Loucy (cell line): ENCODE measurements around the gene UPF1.

ENCODE experiments used
- H2AFZ ChIP-seq: fragments of 200-600 bp; sonication (generic); 2 replicates; pipeline ENCODE4 v1.6.0; 2016; ENCODE audit warnings: antibody characterized with exemption, mild to moderate bottlenecking, low read length, moderate library complexity
- H3F3A ChIP-seq: fragments of 200-600 bp; 2 replicates; pipeline ENCODE4 v1.6.0; 2016; ENCODE audit warnings: antibody characterized with exemption, low read depth, mild to moderate bottlenecking
- H3K27me3 ChIP-seq: fragments of 200-600 bp; sonication (generic); 2 replicates; pipeline ENCODE4 v1.6.1; 2014; ENCODE audit warnings: low read length, mild to moderate bottlenecking; ENCODE audit not compliant: insufficient read depth, poor library complexity, severe bottlenecking
- H3K36me3 ChIP-seq: fragments of 200-600 bp; sonication (generic); 2 replicates; pipeline ENCODE4 v1.6.1; 2016; ENCODE audit warnings: low read length; ENCODE audit not compliant: insufficient read depth
- H3K4me1 ChIP-seq: fragments of 200-600 bp; sonication (generic); 2 replicates; pipeline ENCODE4 v1.5.1; 2014; ENCODE audit warnings: low read length, mild to moderate bottlenecking; ENCODE audit not compliant: insufficient read depth, poor library complexity, severe bottlenecking
- H3K4me2 ChIP-seq: fragments of 200-600 bp; sonication (generic); 2 replicates; pipeline ENCODE4 v1.6.0; 2014; ENCODE audit warnings: antibody characterized with exemption, low read length, low read depth, mild to moderate bottlenecking; ENCODE audit not compliant: poor library complexity, severe bottlenecking
- H3K4me3 ChIP-seq: fragments of 200-600 bp; sonication (generic); 2 replicates; pipeline ENCODE4 v1.5.1; 2014; ENCODE audit warnings: low read length, mild to moderate bottlenecking, mixed read lengths; ENCODE audit not compliant: poor library complexity, severe bottlenecking
- H3K79me2 ChIP-seq: fragments of 200-600 bp; sonication (generic); 2 replicates; pipeline ENCODE4 v1.6.1; 2014; ENCODE audit warnings: low read length; ENCODE audit not compliant: insufficient read depth
- H3K9ac ChIP-seq: fragments of 200-600 bp; sonication (generic); 2 replicates; pipeline ENCODE4 v1.6.0; 2014; ENCODE audit warnings: mild to moderate bottlenecking, low read depth, low read length, moderate library complexity; ENCODE audit not compliant: poor library complexity, severe bottlenecking
- H3K9me2 ChIP-seq: fragments of 200-600 bp; sonication (generic); replicated peaks from 2 replicates; pipeline ENCODE4 v1.6.1; 2016; ENCODE audit warnings: low read depth, low read length, mixed read lengths
- H3K9me3 ChIP-seq: fragments of 200-600 bp; sonication (generic); 2 replicates; pipeline ENCODE4 v1.6.1; 2014; ENCODE audit warnings: mild to moderate bottlenecking, antibody characterized with exemption, low read length, low read depth; ENCODE audit not compliant: insufficient read depth
- H4K20me1 ChIP-seq: fragments of 200-600 bp; sonication (generic); 2 replicates; pipeline ENCODE4 v1.6.0; 2014; ENCODE audit warnings: antibody characterized with exemption, low read length, mild to moderate bottlenecking; ENCODE audit not compliant: insufficient read depth, poor library complexity, severe bottlenecking
- EZH2phosphoT487 ChIP-seq: fragments of 200-600 bp; IDR thresholded peaks from 2 replicates; pipeline ENCODE4 v1.6.1; 2018; ENCODE audit warnings: antibody characterized with exemption, mild to moderate bottlenecking, moderate library complexity, borderline replicate concordance
- TF ChIP-seq, protein P1 (sequence below): fragments of 200-600 bp; sonication (generic); conservative IDR thresholded peaks from 2 replicates; pipeline ENCODE4 v1.5.1; 2014; ENCODE audit warnings: mild to moderate bottlenecking, antibody characterized with exemption, low read length

The UPF1 gene

GRCh38 chr19:18903156-18904037 lies 71.6 kb downstream of the UPF1 start:
- Histone ChIP-seq H3K36me3 (no peaks in the 10 kb centered on the region; the same call in 1 of the 2 replicates), H3K9me3 (no peaks in the 10 kb centered on the region)
- TF ChIP-seq, protein P1, sequence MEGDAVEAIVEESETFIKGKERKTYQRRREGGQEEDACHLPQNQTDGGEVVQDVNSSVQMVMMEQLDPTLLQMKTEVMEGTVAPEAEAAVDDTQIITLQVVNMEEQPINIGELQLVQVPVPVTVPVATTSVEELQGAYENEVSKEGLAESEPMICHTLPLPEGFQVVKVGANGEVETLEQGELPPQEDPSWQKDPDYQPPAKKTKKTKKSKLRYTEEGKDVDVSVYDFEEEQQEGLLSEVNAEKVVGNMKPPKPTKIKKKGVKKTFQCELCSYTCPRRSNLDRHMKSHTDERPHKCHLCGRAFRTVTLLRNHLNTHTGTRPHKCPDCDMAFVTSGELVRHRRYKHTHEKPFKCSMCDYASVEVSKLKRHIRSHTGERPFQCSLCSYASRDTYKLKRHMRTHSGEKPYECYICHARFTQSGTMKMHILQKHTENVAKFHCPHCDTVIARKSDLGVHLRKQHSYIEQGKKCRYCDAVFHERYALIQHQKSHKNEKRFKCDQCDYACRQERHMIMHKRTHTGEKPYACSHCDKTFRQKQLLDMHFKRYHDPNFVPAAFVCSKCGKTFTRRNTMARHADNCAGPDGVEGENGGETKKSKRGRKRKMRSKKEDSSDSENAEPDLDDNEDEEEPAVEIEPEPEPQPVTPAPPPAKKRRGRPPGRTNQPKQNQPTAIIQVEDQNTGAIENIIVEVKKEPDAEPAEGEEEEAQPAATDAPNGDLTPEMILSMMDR: no peak
- TF ChIP-seq EZH2phosphoT487: no peak

DNA sequence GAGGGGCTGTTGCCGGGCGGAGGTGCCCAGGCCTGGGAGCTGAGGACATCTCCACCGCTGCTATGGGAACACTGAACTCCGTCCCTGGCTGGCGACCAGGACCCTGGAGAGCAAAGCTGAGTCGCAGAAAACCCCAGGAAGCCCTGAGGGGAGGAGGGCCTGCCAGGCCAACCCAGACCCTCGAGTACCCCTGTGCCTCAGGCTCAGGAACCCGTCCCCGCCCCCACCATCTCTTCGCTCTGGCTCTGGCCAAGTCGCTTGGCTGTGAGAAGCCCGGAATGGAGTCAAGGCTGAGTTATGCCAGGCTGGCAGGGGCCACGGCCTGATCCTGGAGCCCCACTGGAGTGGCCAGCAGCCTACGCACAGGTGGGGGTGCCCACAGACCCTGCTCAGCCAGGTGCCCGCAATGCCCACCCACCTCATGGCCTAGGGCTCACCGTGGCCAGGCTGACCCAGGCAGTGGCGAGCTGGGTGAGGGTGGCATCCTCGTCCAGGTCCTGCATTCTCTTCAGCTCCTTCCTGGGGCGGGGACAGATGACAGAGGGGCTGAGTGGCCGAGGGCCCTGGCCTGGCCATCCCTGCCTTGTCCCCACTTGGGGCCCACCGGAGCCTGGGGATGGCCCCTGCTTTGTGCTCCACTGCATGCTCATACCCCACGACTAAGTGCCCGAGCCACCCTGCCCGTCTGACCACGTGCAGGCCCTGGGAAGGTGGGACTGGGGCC lies 72.7 kb downstream of the UPF1 start:
- Histone ChIP-seq H3K4me2 (no peak overlapping the region), H3K4me3 (no peak overlapping the region), H2AFZ (no peak overlapping the region), H3K79me2 (no peaks in the 10 kb centered on the region), H3K4me1 (no peaks in the 10 kb centered on the region), H3F3A (no peaks in the 10 kb centered on the region), H3K27me3 (no peaks in the 10 kb centered on the region), H3K36me3 (no peaks in the 10 kb centered on the region; the same call in 1 of the 2 replicates), H3K9ac (no peak overlapping the region), H3K9me3 (no peaks in the 10 kb centered on the region), H4K20me1 (no peaks in the 10 kb centered on the region), H3K9me2 (no peaks in the 10 kb centered on the region)
- no peak for TF ChIP-seq EZH2phosphoT487
- TF ChIP-seq, protein P1: no peak

More at GRCh38 chr19:18903156-18904037, 71.6 kb downstream of the UPF1 start:
- H4K20me1 ChIP-seq: no peaks in the 10 kb centered on the region
- no peak overlapping the region for H3K9ac ChIP-seq
- no peak overlapping the region for H3K4me2 ChIP-seq
- no peak overlapping the region for H3K4me3 ChIP-seq
- H3K79me2 ChIP-seq: no peaks in the 10 kb centered on the region
- no peaks in the 10 kb centered on the region for H3K27me3 ChIP-seq
- no peaks in the 10 kb centered on the region for H3K4me1 ChIP-seq
- no peak overlapping the region for H2AFZ ChIP-seq
- H3F3A ChIP-seq: no peaks in the 10 kb centered on the region
- H3K9me2 ChIP-seq: no peaks in the 10 kb centered on the region

DNA sequence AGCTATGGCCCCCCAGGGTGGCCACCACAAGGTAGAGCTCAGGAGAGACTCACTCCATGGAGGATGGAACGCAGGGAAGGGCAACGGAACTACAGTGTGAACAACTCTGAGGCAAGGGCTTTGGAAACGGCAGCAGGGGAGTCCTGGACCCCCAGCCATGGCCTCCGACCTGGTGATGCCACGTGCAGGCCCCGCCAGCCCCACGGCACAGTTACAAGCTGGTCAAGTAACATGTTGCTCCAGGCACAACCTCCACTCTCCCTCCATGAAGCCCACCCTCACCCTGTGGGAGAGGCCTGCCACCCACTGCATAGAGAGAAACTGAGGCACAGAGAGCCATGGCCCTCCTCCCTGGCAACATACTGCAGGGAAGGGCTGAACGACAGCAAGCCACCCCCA lies 73.3 kb downstream of the UPF1 start:
- Histone ChIP-seq H3K9me2 (no peaks in the 10 kb centered on the region), H3K79me2 (no peaks in the 10 kb centered on the region), H3F3A (no peaks in the 10 kb centered on the region), H3K36me3 (no peaks in the 10 kb centered on the region; the same call in 1 of the 2 replicates), H3K4me1 (no peaks in the 10 kb centered on the region), H2AFZ (no peak overlapping the region), H3K27me3 (no peaks in the 10 kb centered on the region), H3K4me2 (no peak overlapping the region), H3K9ac (no peak overlapping the region), H4K20me1 (no peaks in the 10 kb centered on the region), H3K9me3 (no peaks in the 10 kb centered on the region), H3K4me3 (no peak overlapping the region)
- TF ChIP-seq, protein P1: no peak
- TF ChIP-seq EZH2phosphoT487: no peak
